HFFc6 (cell line): ENCODE measurements around the gene CRP. TPM values are rescaled to one million over a fixed set of nuclear protein-coding genes. Genes with fewer than 3 reads are reported as not detected.
"Not testable (repeated sequence)": the region's sequence is repeated elsewhere in the genome, so short reads cannot be mapped to it uniquely, and the experiment has no call there.

ENCODE experiments used
- DNase-seq: peaks from one replicate; pipeline ENCODE4 v3.0.0-alpha.2; 2018
- H3K27ac Mint-ChIP-seq: 2 replicates; pipeline ENCODE4 v1.8.0; 2020; ENCODE audit warnings: mild to moderate bottlenecking, mixed read lengths
- H3K27me3 Mint-ChIP-seq: 2 replicates; pipeline ENCODE4 v1.8.0; 2021; ENCODE audit warnings: mild to moderate bottlenecking, moderate library complexity, mixed read lengths; ENCODE audit not compliant: insufficient read depth
- H3K36me3 Mint-ChIP-seq: 2 replicates; pipeline ENCODE4 v1.8.0; 2021; ENCODE audit warnings: low read depth, mixed read lengths
- H3K4me1 Mint-ChIP-seq: 2 replicates; pipeline ENCODE4 v1.8.0; 2020; ENCODE audit warnings: low read depth, mixed read lengths
- H3K4me3 Mint-ChIP-seq: 2 replicates; pipeline ENCODE4 v1.8.0; 2020; ENCODE audit warnings: mild to moderate bottlenecking, moderate library complexity, mixed read lengths
- H3K9me3 Mint-ChIP-seq: 2 replicates; pipeline ENCODE4 v1.8.0; 2020; ENCODE audit warnings: mild to moderate bottlenecking, mixed read lengths
- CTCF ChIP-seq: fragments of 200-600 bp; sonication (generic); IDR thresholded peaks from 2 replicates; pipeline ENCODE4 v1.5.0; 2021; ENCODE audit warnings: antibody characterized with exemption, mild to moderate bottlenecking
- total RNA-seq, 6 experiments: library from RNA; stranded (reverse); fragmentation: NEBNext Ultra II Directional; extraction: Animal tissue kit (Norgen Biotek cat#: 25700); gene quantifications; 2 replicates in 1 of 6; 3 replicates in 5 of 6; pipeline ENCODE4 v1.2.3, GENCODE V29; 2021

The CRP gene
- total RNA-seq, 6 experiments from 2014 or later: not detected

GRCh38 chr1:159675046-159675445, 39.3 kb downstream of the CRP start:
- DNase-seq: no peak
- H3K4me3 Mint-ChIP-seq: peak overlapping the region; percentile 5; the same call in 1 of the 2 replicates
- H3K9me3 Mint-ChIP-seq: no peaks in the 10 kb centered on the region
- H3K27ac Mint-ChIP-seq: no peak overlapping the region; the same call in 1 of the 2 replicates
- TF ChIP-seq CTCF: no peak
- peaks cover 64% of the 10 kb centered on the region; the same call in 1 of the 2 replicates for H3K4me1 Mint-ChIP-seq
- no peaks in the 10 kb centered on the region for H3K36me3 Mint-ChIP-seq
- no peaks in the 10 kb centered on the region for H3K27me3 Mint-ChIP-seq

GRCh38 chr1:159672390-159672789, 42.0 kb downstream of the CRP start:
- peak overlapping the region; percentile 56; the same call in 1 of the 2 replicates for H3K4me3 Mint-ChIP-seq
- H3K27ac Mint-ChIP-seq, H3K9me3 Mint-ChIP-seq, H3K27me3 Mint-ChIP-seq, H3K36me3 Mint-ChIP-seq, DNase-seq: not testable (repeated sequence)
- peaks cover 55% of the 10 kb centered on the region; the same call in 1 of the 2 replicates for H3K4me1 Mint-ChIP-seq

GRCh38 chr1:159669338-159669737, 45.1 kb downstream of the CRP start:
- H3K27ac Mint-ChIP-seq: no peak overlapping the region
- no peak for TF ChIP-seq CTCF
- H3K36me3 Mint-ChIP-seq: peaks cover 7% of the 10 kb centered on the region; the same call in 1 of the 2 replicates
- no peak for DNase-seq
- peaks cover 3% of the 10 kb centered on the region; the same call in 1 of the 2 replicates for H3K9me3 Mint-ChIP-seq
- H3K4me1 Mint-ChIP-seq: peaks cover 35% of the 10 kb centered on the region; the same call in 1 of the 2 replicates
- H3K27me3 Mint-ChIP-seq: no peaks in the 10 kb centered on the region
- H3K4me3 Mint-ChIP-seq: no peak overlapping the region

GRCh38 chr1:159668739-159669138, 45.6 kb downstream of the CRP start:
- H3K4me3 Mint-ChIP-seq: no peak overlapping the region

GRCh38 chr1:159664247-159664646, 50.1 kb downstream of the CRP start:
- DNase-seq: no peak
- H3K9me3 Mint-ChIP-seq: peaks cover 10% of the 10 kb centered on the region

More at GRCh38 chr1:159668739-159669138, 45.6 kb downstream of the CRP start:
- Mint-ChIP-seq H3K9me3 (peaks cover 9% of the 10 kb centered on the region), H3K4me1 (peaks cover 29% of the 10 kb centered on the region; the same call in 1 of the 2 replicates), H3K27ac (no peak overlapping the region), H3K27me3 (no peaks in the 10 kb centered on the region), H3K36me3 (peaks cover 13% of the 10 kb centered on the region)
- TF ChIP-seq CTCF: no peak
- no peak for DNase-seq

More at GRCh38 chr1:159664247-159664646, 50.1 kb downstream of the CRP start:
- Mint-ChIP-seq H3K27ac (no peak overlapping the region), H3K36me3 (peaks cover 14% of the 10 kb centered on the region), H3K27me3 (no peaks in the 10 kb centered on the region), H3K4me3 (no peak overlapping the region), H3K4me1 (peaks cover 10% of the 10 kb centered on the region; the same call in 1 of the 2 replicates)
- no peak for TF ChIP-seq CTCF
